ENCODE measurements around the gene MRPL55. TPM values are rescaled to one million over a fixed set of nuclear protein-coding genes. Genes with fewer than 3 reads are reported as not detected.

Gene MRPL55
- total RNA-seq, 1 experiment from 2014 or later: 57.1 TPM

GRCh38 chr1:228157729-228158126 is 48.6 kb upstream of the MRPL55 start (continued):
- no peak for TF ChIP-seq ZBTB33 (IDR thresholded peaks at IDR 0.05; ENCODE audit: extremely low read depth, insufficient replicate concordance, low read length)

- ATAC-seq (no peak), DNase-seq (ENCODE audit: low read depth, low spot score) (no peak)
- TF ChIP-seq FOSL1 (IDR thresholded peaks at IDR 0.05; ENCODE audit: low read depth) (no peak), ZBTB33 (IDR thresholded peaks at IDR 0.05; ENCODE audit: extremely low read depth, insufficient replicate concordance, low read length) (no peak), ELF1 (IDR thresholded peaks at IDR 0.05; ENCODE audit: borderline replicate concordance, low read depth) (no peak), EZH2 (IDR thresholded peaks at IDR 0.05) (no peak), SRF (IDR thresholded peaks at IDR 0.05; ENCODE audit: low read depth) (no peak), REST (IDR thresholded peaks at IDR 0.05; ENCODE audit: low read depth) (no peak), POLR2A (IDR thresholded peaks at IDR 0.05; ENCODE audit: borderline replicate concordance, extremely low read depth, insufficient read depth, insufficient read length) (no peak), CTCF (IDR thresholded peaks at IDR 0.05 in 2 of 3, conservative IDR thresholded peaks at IDR 0.05 in 1 of 3; ENCODE audit: borderline replicate concordance in 1 of 3, insufficient read depth in 1 of 3, low read depth in 2 of 3, low read length in 2 of 3) (no peak)
- intact Hi-C loops (cut with micrococcal nuclease): no loop called here
- Histone ChIP-seq H3K27me3 (ENCODE audit: insufficient read depth, low read length) (no peaks in the 10 kb centered on the region), H3K27ac (ENCODE audit: low read depth, low read length) (no peak overlapping the region), H3K79me2 (ENCODE audit: insufficient read depth, low read length) (no peaks in the 10 kb centered on the region), H3K9me3 (ENCODE audit: control insufficient read depth in 1 of 2, insufficient read depth in 1 of 2, low read depth in 1 of 2, low read length in 2 of 2) (no peaks in the 10 kb centered on the region), H3K9ac (ENCODE audit: low read length) (no peak overlapping the region), H3K4me1 (ENCODE audit: control insufficient read depth in 1 of 2, insufficient read depth in 2 of 2, low read length in 2 of 2) (peaks cover 11 to 17% of the 10 kb centered on the region in 2 experiments; a peak in 3 of 4 replicates), H3K4me3 (replicated peaks in 1 of 2; ENCODE audit: low read depth in 1 of 2, low read length in 2 of 2) (no peak overlapping the region), H4K20me1 (ENCODE audit: insufficient read depth) (no peaks in the 10 kb centered on the region), H2AFZ (ENCODE audit: low read depth, low read length, poor library complexity, severe bottlenecking) (no peak overlapping the region), H3K4me2 (ENCODE audit: low read length) (no peak overlapping the region), H3K36me3 (ENCODE audit: control insufficient read depth in 1 of 2, insufficient read depth in 2 of 2, low read length in 2 of 2) (no peaks in the 10 kb centered on the region), H3K9me2 (ENCODE audit: insufficient read depth) (no peaks in the 10 kb centered on the region)
- RAD21 ChIA-PET (ENCODE audit: low non-redundant PET in 1 of 2, low total read pairs in 2 of 2, uncharacterized antibody in 2 of 2, unreplicated experiment in 2 of 2): no interaction called here
- POLR2A ChIA-PET: interaction anchor here (0.7 kb wide), 1 partner anchor 331 kb away, joined by 3 read pairs; no protein-coding TSS in a partner anchor
- BruUV-seq (replicated peaks): no TSS peak
- CTCF ChIA-PET: no interaction called here
These were observed 48.0 kb upstream of the MRPL55 start for GRCh38 chr1:228156941-228157728.

Data from HCT116 (cell line).